Neural crest cell (in vitro differentiated cells): Measurements from ENCODE around the gene EIF4G3. TPM values are rescaled to one million over a fixed set of nuclear protein-coding genes. Genes with fewer than 3 reads are reported as not detected.
A peak's percentile ranks its signal among the peaks of the same experiment; 100 is the strongest.

Experiments
- DNase-seq: peaks from one replicate; pipeline ENCODE4 v3.0.0; 2021; ENCODE audit warnings: low read depth, mixed read lengths, low spot score
- H3K27ac Mint-ChIP-seq: one replicate; pipeline ENCODE4 v1.8.0; 2021; ENCODE audit warnings: mild to moderate bottlenecking, mixed read lengths; ENCODE audit not compliant: unreplicated experiment
- H3K27me3 Mint-ChIP-seq: 2 replicates; pipeline ENCODE4 v1.8.0; 2021; ENCODE audit warnings: low read depth, mild to moderate bottlenecking, mixed read lengths
- H3K36me3 Mint-ChIP-seq: 2 replicates; pipeline ENCODE4 v1.8.0; 2021; ENCODE audit warnings: low read depth, mild to moderate bottlenecking, mixed read lengths
- H3K4me1 Mint-ChIP-seq: 2 replicates; pipeline ENCODE4 v1.8.0; 2021; ENCODE audit warnings: mixed read lengths
- H3K4me3 Mint-ChIP-seq: one replicate; pipeline ENCODE4 v1.8.0; 2021; ENCODE audit warnings: mild to moderate bottlenecking, mixed read lengths
- H3K9me3 Mint-ChIP-seq: 2 replicates; pipeline ENCODE4 v1.8.0; 2021; ENCODE audit warnings: mixed read lengths
- total RNA-seq: library from RNA; stranded (reverse); gene quantifications from 2 replicates; pipeline ENCODE4 v1.2.1, GENCODE V29; 2021
- TF ChIP-seq, protein P1 (sequence below): fragments of 200-600 bp; sonication (generic); conservative IDR thresholded peaks from 2 replicates; pipeline ENCODE4 v1.5.0; 2021; ENCODE audit warnings: antibody characterized with exemption, mild to moderate bottlenecking

Gene EIF4G3
- total RNA-seq, 1 donor from 2014 or later: 97.5 TPM

GRCh38 chr1:21161842-21162241 lies 14.9 kb downstream of the EIF4G3 start:
- H3K9me3 Mint-ChIP-seq: no peaks in the 10 kb centered on the region
- H3K4me1 Mint-ChIP-seq: peaks cover 31% of the 10 kb centered on the region
- no peaks in the 10 kb centered on the region for H3K27me3 Mint-ChIP-seq
- H3K27ac Mint-ChIP-seq: no peak overlapping the region
- TF ChIP-seq, protein P1, sequence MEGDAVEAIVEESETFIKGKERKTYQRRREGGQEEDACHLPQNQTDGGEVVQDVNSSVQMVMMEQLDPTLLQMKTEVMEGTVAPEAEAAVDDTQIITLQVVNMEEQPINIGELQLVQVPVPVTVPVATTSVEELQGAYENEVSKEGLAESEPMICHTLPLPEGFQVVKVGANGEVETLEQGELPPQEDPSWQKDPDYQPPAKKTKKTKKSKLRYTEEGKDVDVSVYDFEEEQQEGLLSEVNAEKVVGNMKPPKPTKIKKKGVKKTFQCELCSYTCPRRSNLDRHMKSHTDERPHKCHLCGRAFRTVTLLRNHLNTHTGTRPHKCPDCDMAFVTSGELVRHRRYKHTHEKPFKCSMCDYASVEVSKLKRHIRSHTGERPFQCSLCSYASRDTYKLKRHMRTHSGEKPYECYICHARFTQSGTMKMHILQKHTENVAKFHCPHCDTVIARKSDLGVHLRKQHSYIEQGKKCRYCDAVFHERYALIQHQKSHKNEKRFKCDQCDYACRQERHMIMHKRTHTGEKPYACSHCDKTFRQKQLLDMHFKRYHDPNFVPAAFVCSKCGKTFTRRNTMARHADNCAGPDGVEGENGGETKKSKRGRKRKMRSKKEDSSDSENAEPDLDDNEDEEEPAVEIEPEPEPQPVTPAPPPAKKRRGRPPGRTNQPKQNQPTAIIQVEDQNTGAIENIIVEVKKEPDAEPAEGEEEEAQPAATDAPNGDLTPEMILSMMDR: no peak
- H3K4me3 Mint-ChIP-seq: no peak overlapping the region
- DNase-seq: no peak
- H3K36me3 Mint-ChIP-seq: peaks cover 21% of the 10 kb centered on the region

DNA sequence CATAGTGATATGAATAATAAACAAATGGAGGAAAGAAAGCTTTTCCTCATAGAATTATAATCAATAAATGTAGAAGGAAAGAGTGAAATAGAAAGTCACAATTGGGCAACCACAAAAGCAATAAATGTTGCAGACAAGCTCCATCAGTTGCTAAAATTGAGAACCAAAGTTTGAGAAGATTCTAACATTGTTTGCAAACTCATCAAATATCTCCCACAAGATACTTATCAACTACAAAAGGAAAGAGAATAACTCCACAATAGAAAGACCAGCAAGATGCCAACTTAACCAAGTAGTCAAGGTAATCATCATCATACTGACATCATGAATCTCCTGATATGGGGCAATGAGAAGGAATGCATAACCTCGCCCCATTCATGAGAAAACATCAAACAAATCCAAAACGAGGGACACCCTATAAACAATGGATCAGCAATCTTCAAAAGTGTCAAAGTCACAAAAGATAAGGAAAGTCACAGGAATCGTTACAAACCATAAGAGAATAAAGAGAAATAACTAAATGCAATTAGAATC lies 16.4 kb downstream of the EIF4G3 start:
- TF ChIP-seq, protein P1: no peak
- Mint-ChIP-seq H3K4me1 (peaks cover 30% of the 10 kb centered on the region), H3K36me3 (peaks cover 16% of the 10 kb centered on the region), H3K27ac (peak overlapping the region; percentile 1), H3K9me3 (no peaks in the 10 kb centered on the region), H3K4me3 (no peak overlapping the region), H3K27me3 (no peaks in the 10 kb centered on the region)
- no peak for DNase-seq

DNA sequence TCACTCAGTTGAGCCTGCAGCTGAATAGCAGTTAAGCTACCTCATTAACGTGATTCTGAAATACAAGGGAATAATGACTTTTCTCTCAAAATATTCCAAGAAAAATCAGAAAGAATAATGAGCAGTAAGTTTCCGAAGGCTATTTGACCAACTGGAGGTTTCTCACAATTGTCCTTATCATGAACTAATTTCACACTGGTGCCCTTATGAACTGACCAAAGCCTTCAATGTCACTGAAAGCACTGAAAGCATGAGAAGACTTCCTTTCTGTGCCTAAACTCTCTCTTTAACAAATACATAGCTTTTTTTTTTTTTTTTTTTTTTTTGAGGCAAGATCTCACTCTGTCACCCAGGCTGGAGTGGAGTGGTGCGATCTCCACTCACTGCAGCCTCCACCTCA lies 18.8 kb downstream of the EIF4G3 start:
- Mint-ChIP-seq H3K27ac (no peak overlapping the region), H3K27me3 (no peaks in the 10 kb centered on the region), H3K4me1 (peaks cover 36% of the 10 kb centered on the region), H3K4me3 (no peak overlapping the region), H3K9me3 (no peaks in the 10 kb centered on the region), H3K36me3 (peaks cover 12% of the 10 kb centered on the region)
- TF ChIP-seq, protein P1: no peak
- no peak for DNase-seq

DNA sequence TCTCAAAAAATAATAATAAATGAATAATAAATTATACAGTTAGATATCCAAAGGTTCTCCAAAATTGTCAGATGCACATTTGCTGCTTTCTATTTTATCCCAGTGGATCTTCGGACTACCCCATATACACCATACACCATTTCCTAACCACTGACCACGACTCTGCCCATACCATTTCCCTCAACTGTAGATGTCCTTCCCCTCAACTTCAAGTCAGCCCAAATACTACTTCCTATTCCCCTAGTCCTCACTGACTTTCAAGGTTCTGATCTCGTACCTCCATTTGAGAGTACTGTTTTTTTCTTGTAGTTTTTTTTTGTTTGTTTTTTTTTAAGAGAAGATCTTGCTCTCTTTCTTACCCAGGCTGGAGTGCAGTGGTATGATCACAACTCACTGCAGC lies 19.6 kb downstream of the EIF4G3 start:
- H3K27ac Mint-ChIP-seq: peak overlapping the region; percentile 3
- H3K36me3 Mint-ChIP-seq: peaks cover 11% of the 10 kb centered on the region
- H3K9me3 Mint-ChIP-seq: no peaks in the 10 kb centered on the region
- H3K4me1 Mint-ChIP-seq: peaks cover 36% of the 10 kb centered on the region
- H3K4me3 Mint-ChIP-seq: no peak overlapping the region
- TF ChIP-seq, protein P1: no peak
- no peaks in the 10 kb centered on the region for H3K27me3 Mint-ChIP-seq
- DNase-seq: no peak

DNA sequence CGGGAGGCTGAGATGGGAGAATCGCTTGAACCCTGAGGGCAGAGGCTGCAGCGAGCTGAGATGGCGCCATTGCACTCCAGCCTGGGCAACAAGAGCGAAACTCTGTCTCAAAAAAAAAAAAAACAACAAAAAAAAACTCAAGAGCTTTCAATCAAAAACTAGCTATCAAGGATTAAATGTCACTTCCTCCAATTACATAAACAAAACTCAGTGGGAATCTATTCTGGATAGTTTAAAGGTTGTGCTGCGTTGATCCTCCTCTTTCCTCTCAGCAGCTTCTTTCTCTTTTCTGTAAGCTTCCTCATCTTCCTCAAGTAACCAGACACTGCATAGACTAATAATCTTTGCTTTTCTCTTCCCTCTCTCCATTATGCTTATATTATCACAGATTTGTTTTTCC lies 20.7 kb downstream of the EIF4G3 start:
- Mint-ChIP-seq H3K4me1 (peaks cover 36% of the 10 kb centered on the region), H3K9me3 (no peaks in the 10 kb centered on the region), H3K27me3 (no peaks in the 10 kb centered on the region), H3K36me3 (peaks cover 9% of the 10 kb centered on the region), H3K4me3 (no peak overlapping the region), H3K27ac (no peak overlapping the region)
- DNase-seq: no peak
- TF ChIP-seq, protein P1: no peak

DNA sequence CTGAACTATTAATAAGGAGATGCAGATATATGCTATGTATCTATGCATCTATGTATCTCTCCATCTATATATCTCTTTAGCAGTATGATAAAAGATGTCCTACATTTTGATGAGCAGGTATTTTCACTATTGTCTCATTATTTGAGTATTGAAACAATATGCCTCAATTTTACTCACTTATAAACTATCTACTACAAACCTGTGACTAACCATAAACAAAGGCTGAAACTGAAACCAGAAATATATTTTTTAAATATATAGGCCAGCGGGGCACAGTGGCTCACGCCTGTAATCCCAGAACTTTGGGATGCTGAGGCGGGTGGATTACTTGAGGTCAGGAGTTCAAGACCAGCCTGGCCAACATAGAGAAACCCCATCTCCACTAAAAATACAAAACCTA lies 22.0 kb downstream of the EIF4G3 start:
- H3K4me1 Mint-ChIP-seq: peaks cover 39% of the 10 kb centered on the region
- no peak for DNase-seq
- H3K36me3 Mint-ChIP-seq: peaks cover 3% of the 10 kb centered on the region
- no peaks in the 10 kb centered on the region for H3K27me3 Mint-ChIP-seq
- TF ChIP-seq, protein P1: no peak
- H3K4me3 Mint-ChIP-seq: no peak overlapping the region
- H3K9me3 Mint-ChIP-seq: no peaks in the 10 kb centered on the region
- H3K27ac Mint-ChIP-seq: no peak overlapping the region
